CD4-positive, alpha-beta T cell treated with Interleukin-17A for 1 hour (primary cell): ENCODE measurements around the gene ATP2B2.

Experiments used
- DNase-seq: peaks from one replicate; pipeline ENCODE4 v3.0.0-alpha.2; 2020

Gene ATP2B2

GRCh38 chr3:10379161-10379560 is 126.2 kb downstream of the ATP2B2 start:
- DNase-seq: no peak

- DNase-seq: no peak
These were observed 126.6 kb downstream of the ATP2B2 start for GRCh38 chr3:10378742-10379141.

GRCh38 chr3:10378246-10378645 is 127.1 kb downstream of the ATP2B2 start:
- no peak for DNase-seq

GRCh38 chr3:10377148-10377725 is 128.1 kb downstream of the ATP2B2 start:
- no peak for DNase-seq

- DNase-seq: no peak
These were observed 129.0 kb downstream of the ATP2B2 start for GRCh38 chr3:10376353-10376752.

GRCh38 chr3:10375296-10376053 is 129.9 kb downstream of the ATP2B2 start:
- no peak for DNase-seq

GRCh38 chr3:10374311-10374710 is 131.1 kb downstream of the ATP2B2 start:
- no peak for DNase-seq

- DNase-seq: no peak
These were observed 131.6 kb downstream of the ATP2B2 start for GRCh38 chr3:10373686-10374261.

GRCh38 chr3:10371789-10372188 is 133.6 kb downstream of the ATP2B2 start:
- DNase-seq: no peak

GRCh38 chr3:10371167-10371566 is 134.2 kb downstream of the ATP2B2 start:
- DNase-seq: no peak

DNA sequence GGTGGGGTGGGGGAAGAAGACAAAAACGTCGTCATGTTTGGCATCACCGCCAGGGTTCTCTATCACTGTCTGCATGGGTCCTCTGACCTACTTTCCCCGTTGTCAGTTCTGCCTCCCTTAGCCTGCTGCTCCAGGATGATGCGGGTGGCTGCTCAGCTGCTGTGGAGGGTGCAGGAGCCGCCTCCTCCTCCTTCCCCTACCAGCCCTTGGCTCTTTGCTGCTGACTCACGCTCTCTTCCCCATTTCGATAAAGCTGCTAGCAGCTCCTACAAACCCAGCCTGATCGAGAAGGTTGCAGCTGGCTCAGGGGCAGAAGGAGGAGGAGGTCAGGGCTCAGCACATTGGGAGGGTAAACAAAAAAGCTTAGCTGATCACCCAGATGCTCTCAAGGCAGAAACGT is 135.0 kb downstream of the ATP2B2 start:
- no peak for DNase-seq

GRCh38 chr3:10368512-10368911 is 136.9 kb downstream of the ATP2B2 start:
- no peak for DNase-seq

GRCh38 chr3:10367506-10367905 is 137.9 kb downstream of the ATP2B2 start:
- no peak for DNase-seq

DNA sequence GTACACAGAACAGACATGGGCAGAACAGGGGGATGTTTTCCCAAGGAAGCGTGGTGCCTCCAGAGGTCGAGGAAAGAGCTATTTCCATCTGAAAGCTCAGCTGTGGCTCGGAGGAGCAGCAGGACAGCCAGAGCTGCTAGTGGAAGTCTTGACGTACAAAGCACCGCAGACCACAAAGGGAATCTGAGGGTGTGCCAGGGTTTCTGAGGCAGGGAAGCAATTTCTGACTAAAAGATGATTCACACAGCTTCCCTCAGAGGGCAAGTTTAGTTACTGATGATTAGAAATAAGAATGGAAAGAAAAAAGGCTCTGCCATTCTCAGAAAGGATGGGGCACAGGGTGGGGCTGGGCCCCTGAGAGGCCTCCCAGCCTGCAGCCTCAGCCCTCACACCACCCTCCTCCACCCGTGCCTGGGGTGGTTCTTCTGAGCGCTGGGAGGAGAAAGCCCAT is 138.7 kb downstream of the ATP2B2 start:
- DNase-seq: no peak

GRCh38 chr3:10365791-10366190 is 139.6 kb downstream of the ATP2B2 start:
- no peak for DNase-seq

- DNase-seq: no peak
These were observed 140.1 kb downstream of the ATP2B2 start for GRCh38 chr3:10365316-10365715.

DNA sequence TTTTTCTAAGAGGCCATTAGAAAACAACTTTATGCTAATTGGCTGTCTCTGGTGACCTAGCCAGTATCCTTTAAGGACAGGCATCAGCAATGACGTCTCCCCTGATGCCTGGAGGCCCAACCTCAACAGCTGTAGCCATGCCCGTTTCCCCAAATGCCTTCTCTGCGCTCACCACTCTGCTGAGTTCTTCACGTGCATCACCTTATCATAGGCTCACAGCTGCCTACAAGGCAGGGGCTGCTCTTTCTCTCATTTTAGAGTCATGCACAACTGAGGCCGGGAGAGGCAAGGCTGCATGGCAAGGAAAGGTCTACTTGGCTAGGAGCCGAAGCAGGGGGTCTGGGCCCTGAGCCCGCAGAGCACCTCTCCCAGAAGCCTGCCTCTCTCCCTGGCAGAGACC is 140.6 kb downstream of the ATP2B2 start:
- no peak for DNase-seq

DNA sequence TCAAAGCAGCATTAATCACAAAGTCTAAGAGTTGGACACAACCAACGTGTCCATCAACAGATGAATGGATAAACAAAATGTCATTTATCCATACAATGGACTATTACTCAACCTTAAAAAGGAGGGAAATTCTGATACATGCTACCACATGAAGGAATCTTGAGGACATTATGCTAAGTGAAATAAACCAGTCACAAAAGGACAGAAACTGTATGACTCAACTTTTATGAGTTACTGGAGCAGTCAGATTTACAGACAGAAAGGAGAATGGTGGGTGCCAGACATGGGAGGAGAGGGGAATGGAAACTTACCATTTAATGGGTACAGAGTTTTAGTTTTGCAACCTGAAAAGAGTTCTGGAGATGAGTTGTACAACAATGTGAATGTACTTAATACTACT is 141.5 kb downstream of the ATP2B2 start:
- no peak for DNase-seq

DNA sequence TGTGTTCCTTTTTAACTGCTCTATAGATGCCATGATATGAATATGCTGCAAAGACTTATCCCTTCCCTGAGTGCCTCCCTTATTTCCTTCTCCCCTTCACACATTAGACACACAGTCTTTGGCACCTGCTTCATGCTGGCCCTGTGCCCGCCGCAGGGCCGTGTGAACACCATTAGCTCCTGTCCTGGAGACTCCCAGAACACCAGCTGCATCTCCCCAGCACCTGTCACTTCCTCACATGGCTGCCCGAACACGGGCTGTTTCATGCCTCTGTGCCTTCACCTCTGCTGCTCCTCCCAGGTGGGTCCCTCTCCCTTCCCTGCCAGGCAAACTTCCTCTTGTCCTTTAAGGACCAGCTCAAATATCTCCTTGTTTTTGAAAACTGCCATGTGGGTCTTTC is 144.0 kb downstream of the ATP2B2 start:
- DNase-seq: no peak

GRCh38 chr3:10360478-10360877 is 144.9 kb downstream of the ATP2B2 start:
- no peak for DNase-seq

- DNase-seq: no peak
These were observed 145.6 kb downstream of the ATP2B2 start for GRCh38 chr3:10359761-10360161.

- DNase-seq: no peak
These were observed 146.9 kb downstream of the ATP2B2 start for GRCh38 chr3:10358309-10358980.

- DNase-seq: no peak
These were observed 147.6 kb downstream of the ATP2B2 start for GRCh38 chr3:10357592-10358308.
